ENCODE measurements around the gene CEACAM8. TPM values are rescaled to one million over a fixed set of nuclear protein-coding genes. Genes with fewer than 3 reads are reported as not detected.
"Not testable (repeated sequence)": the region's sequence is repeated elsewhere in the genome, so short reads cannot be mapped to it uniquely, and the experiment has no call there.

CEACAM8 gene
- total and polyA plus RNA-seq, 7 donors = 0.03 to 0.25 TPM; not detected in 5

- Histone ChIP-seq H3K9me3 (no peaks in the 10 kb centered on the region), H3K36me3 (ENCODE audit: insufficient read depth in 1 of 2, low read depth in 1 of 2) (no peaks in the 10 kb centered on the region), H3K27ac (no peak overlapping the region), H3K4me3 (no peak overlapping the region), H3K27me3 (ENCODE audit: insufficient read depth in 3 of 3, low read length in 2 of 3) (no peaks in the 10 kb centered on the region), H3K4me1 (no peaks in the 10 kb centered on the region)
- DNase-seq (no peak), ATAC-seq (no peak)
- WGBS, 3 donors = 73 to 84% (median 83%) methylated on average over 8 of the region's 8 CpGs
- TF ChIP-seq CTCF (IDR thresholded peaks at IDR 0.05) = no peak
- intact Hi-C loops (cut with DNase I) = no loop called here
Measured at GRCh38 chr19:42552086-42553065, 42.3 kb downstream of the CEACAM8 start.

- H3K27me3 ChIP-seq (ENCODE audit: insufficient read depth in 3 of 3, low read length in 2 of 3); ATAC-seq; H3K4me1 ChIP-seq; intact Hi-C loops (cut with DNase I); DNase-seq; H3K36me3 ChIP-seq (ENCODE audit: insufficient read depth in 1 of 2, low read depth in 1 of 2); H3K4me3 ChIP-seq; H3K9me3 ChIP-seq; H3K27ac ChIP-seq: not testable (repeated sequence)
- WGBS, 3 donors = 88 to 92% (median 92%) methylated on average over 6 of the region's 6 CpGs
Measured at GRCh38 chr19:42550521-42550920, 44.2 kb downstream of the CEACAM8 start.

GRCh38 chr19:42549067-42549466, 45.7 kb downstream of the CEACAM8 start:
- H3K4me1 ChIP-seq; H3K36me3 ChIP-seq (ENCODE audit: insufficient read depth in 1 of 2, low read depth in 1 of 2); H3K27me3 ChIP-seq (ENCODE audit: insufficient read depth in 3 of 3, low read length in 2 of 3); H3K9me3 ChIP-seq; DNase-seq; H3K27ac ChIP-seq; ATAC-seq; H3K4me3 ChIP-seq; intact Hi-C loops (cut with DNase I): not testable (repeated sequence)
- WGBS, 3 donors = 54 to 100% (median 100%) methylated on average over 1 of the region's 1 CpG

GRCh38 chr19:42548552-42548951, 46.2 kb downstream of the CEACAM8 start:
- Histone ChIP-seq H3K27ac (no peak overlapping the region), H3K4me3 (no peak overlapping the region), H3K9me3 (no peaks in the 10 kb centered on the region), H3K4me1 (no peaks in the 10 kb centered on the region), H3K36me3 (ENCODE audit: insufficient read depth in 1 of 2, low read depth in 1 of 2) (no peaks in the 10 kb centered on the region), H3K27me3 (ENCODE audit: insufficient read depth in 3 of 3, low read length in 2 of 3) (peaks cover 0 to 3% (median 0%) of the 10 kb centered on the region in 3 donors)
- no peak for TF ChIP-seq CTCF (IDR thresholded peaks at IDR 0.05)
- WGBS, 3 donors = 52 to 58% (median 57%) methylated on average over 4 of the region's 4 CpGs
- intact Hi-C loops (cut with DNase I) = no loop called here
- no peak for DNase-seq
- ATAC-seq = no peak

- H3K27me3 ChIP-seq (ENCODE audit: insufficient read depth in 3 of 3, low read length in 2 of 3) = peaks cover 0 to 3% (median 0%) of the 10 kb centered on the region in 3 donors
- intact Hi-C loops (cut with DNase I) = no loop called here
Measured at GRCh38 chr19:42547929-42548328, 46.8 kb downstream of the CEACAM8 start.

More at GRCh38 chr19:42547929-42548328, 46.8 kb downstream of the CEACAM8 start:
- DNase-seq (no peak), ATAC-seq (no peak)
- TF ChIP-seq CTCF (IDR thresholded peaks at IDR 0.05) = no peak
- H3K27ac ChIP-seq = no peak overlapping the region
- H3K9me3 ChIP-seq = no peaks in the 10 kb centered on the region
- H3K36me3 ChIP-seq (ENCODE audit: insufficient read depth in 1 of 2, low read depth in 1 of 2) = no peaks in the 10 kb centered on the region
- no peak overlapping the region for H3K4me3 ChIP-seq
- 50 to 62% (median 58%) methylated on average over 2 of the region's 2 CpGs for WGBS, 3 donors
- no peaks in the 10 kb centered on the region for H3K4me1 ChIP-seq

Data from psoas muscle (tissue), 8 donors.